Right cardiac atrium (tissue), 5 donors: ENCODE results near the gene SEMA4D. TPM values are rescaled to one million over a fixed set of nuclear protein-coding genes. Genes with fewer than 3 reads are reported as not detected.
A peak's percentile ranks its signal among the peaks of the same experiment; 100 is the strongest.

Experiments used
- ATAC-seq, 2 donors: fragments of 200-7000 bp; cut with Tn5 transposase; one replicate each; pipeline versions ENCODE4 v1.8.0 to v1.9.1; 2020; ENCODE audit warnings: moderate library complexity in 2 of 2, mild to moderate bottlenecking in 1 of 2
- DNase-seq, 3 donors: peaks; one replicate each; pipeline ENCODE4 v3.0.0-alpha.2; 2020
- H3K27ac ChIP-seq: one replicate; pipeline ENCODE4 v1.5.1; 2013; ENCODE audit warnings: mild to moderate bottlenecking, low read length, control low read depth, moderate library complexity
- H3K27me3 ChIP-seq: one replicate; pipeline ENCODE4 v1.6.1; 2013; ENCODE audit not compliant: control insufficient read depth, insufficient read depth
- H3K4me1 ChIP-seq: one replicate; pipeline ENCODE4 v1.6.1; 2013; ENCODE audit warnings: low read length; ENCODE audit not compliant: control insufficient read depth, insufficient read depth
- H3K4me3 ChIP-seq: one replicate; pipeline ENCODE4 v1.5.1; 2013; ENCODE audit warnings: low read length, control low read depth
- H3K9me3 ChIP-seq: one replicate; pipeline ENCODE4 v1.6.1; 2013; ENCODE audit warnings: low read length; ENCODE audit not compliant: control insufficient read depth
- WGBS: extraction: QIAGEN DNeasy Blood & Tissue Kit; methylation state at CpG from one replicate; pipeline ENCODE4 v1.1.7; 2013; 5-methylcytosine and 5-hydroxymethylcytosine counted together
- intact Hi-C, 4 donors: fragments of 100-400 bp; cut with DNase I; formaldehyde crosslinking; loops; one replicate each; pipeline versions ENCODE4 v1.11.0 to v1.14.0; 2022 to 2023
- polyA plus RNA-seq: library from polyadenylated mRNA; stranded (reverse); fragments of 200-250 nt; gene quantifications from one replicate; pipeline ENCODE4 v1.2.3, GENCODE V29; 2013
- total RNA-seq, 4 donors: library from RNA; stranded (reverse); fragmentation: NEBNext Ultra II Directional; extraction: Animal tissue kit (Norgen Biotek cat#: 25700); gene quantifications; one replicate each; pipeline ENCODE4 v1.2.1, GENCODE V29; 2021
- donor health status: healthy with polysubstance abuse.
- donor health status: DM: no; HTN: yes; CAD: no.
- donor health status: DM: no; HTN: no; CAD: no.
- donor health status: DM: no; HTN: yes; CAD: no; lungs with severe emphysema.
- donor health status: DM: yes; HTN: yes; CAD: no.

The SEMA4D gene
- total and polyA plus RNA-seq, 5 donors: 13.0 to 28.3 (median 26.1) TPM

DNA sequence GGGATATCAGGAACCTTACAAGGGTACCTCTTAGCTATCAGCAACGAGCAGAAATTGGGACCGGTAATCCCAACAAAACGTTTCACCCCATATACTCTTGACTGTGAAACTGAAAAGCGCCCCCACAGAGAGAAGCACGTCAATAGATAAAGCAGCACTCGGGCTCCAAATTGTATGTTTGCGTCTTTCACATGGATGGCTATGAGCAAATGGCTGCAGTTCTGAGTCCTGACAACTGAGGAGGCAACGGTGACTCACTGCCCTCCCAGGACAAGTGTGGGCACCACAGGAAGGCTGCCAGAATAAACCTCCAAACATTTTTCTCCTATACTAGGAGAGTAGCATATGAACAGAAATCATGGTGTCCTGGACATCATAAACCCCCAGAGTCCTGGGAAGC, 36.6 kb downstream of the SEMA4D start:
- no peak overlapping the region for H3K4me3 ChIP-seq
- H3K27ac ChIP-seq: no peak overlapping the region
- intact Hi-C loops: no loop called here
- H3K27me3 ChIP-seq: no peaks in the 10 kb centered on the region
- no peaks in the 10 kb centered on the region for H3K4me1 ChIP-seq
- DNase-seq: peak in 2 of 3 donors; percentile 29 to 30
- ATAC-seq: peak in 1 of 2 donors; percentile 52
- no peaks in the 10 kb centered on the region for H3K9me3 ChIP-seq
- WGBS: 52% methylated on average over 8 of the region's 8 CpGs

DNA sequence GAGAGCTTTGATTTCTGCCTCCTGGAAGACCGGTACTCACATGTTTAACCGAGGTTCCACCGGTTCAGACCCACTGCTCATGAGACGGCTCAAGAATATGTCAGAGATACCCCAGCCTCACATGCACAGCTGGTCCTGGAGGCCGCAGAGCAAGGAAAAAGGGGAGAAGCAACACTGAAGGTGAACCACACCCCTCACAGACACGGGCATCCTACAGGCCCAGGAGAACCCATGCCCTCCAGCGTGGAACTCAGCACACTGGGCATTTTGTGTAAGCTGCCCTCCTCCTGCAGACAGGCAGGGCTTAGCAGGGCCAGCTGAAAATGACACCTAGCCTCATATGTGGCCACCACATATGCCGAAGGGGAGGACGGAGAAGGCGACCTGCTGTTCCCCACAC, 37.4 kb downstream of the SEMA4D start:
- DNase-seq (peak in 1 of 3 donors; percentile 19), ATAC-seq (no peak)
- Histone ChIP-seq H3K27ac (no peak overlapping the region), H3K4me1 (no peaks in the 10 kb centered on the region), H3K27me3 (no peaks in the 10 kb centered on the region), H3K4me3 (no peak overlapping the region), H3K9me3 (no peaks in the 10 kb centered on the region)
- WGBS: 94% methylated on average over 10 of the region's 10 CpGs
- intact Hi-C loops: no loop called here

DNA sequence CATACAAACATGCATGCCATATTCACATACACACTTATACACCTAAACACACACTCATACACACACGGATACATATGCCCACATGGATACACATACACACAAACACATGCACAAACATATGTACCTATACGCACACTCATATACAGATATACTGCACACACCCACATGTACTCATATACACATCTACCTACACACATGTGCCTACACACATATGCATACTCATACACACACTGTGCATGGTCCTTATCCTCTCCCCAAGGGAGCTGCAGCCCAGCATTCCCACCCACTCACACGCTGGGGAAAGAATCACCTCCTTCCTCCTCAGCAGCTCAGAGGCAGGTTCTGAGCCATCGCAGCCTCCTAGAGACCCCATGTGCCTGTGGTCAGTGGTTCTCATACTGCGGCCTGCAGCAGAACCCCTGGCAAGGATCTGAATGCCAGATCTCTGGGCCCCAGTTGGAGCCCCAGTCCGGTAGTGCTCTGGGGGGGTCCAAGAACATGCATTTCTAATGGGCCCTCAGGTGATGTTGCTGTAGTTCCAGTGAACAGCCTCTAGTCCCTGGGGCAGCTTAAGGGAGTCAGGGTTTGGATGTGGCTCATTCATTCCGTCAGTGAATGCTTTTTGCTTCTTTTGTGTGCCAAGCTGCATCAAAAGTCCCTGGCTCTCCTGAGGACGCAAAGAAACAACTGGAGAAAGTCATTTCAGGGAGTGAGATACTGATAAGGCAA, 39.0 kb downstream of the SEMA4D start:
- peak in 1 of 3 donors; percentile 9 for DNase-seq
- no peak overlapping the region for H3K27ac ChIP-seq
- H3K4me3 ChIP-seq: no peak overlapping the region
- intact Hi-C loops: no loop called here
- 85% methylated on average over 8 of the region's 8 CpGs for WGBS
- H3K27me3 ChIP-seq: no peaks in the 10 kb centered on the region
- H3K4me1 ChIP-seq: no peaks in the 10 kb centered on the region
- no peaks in the 10 kb centered on the region for H3K9me3 ChIP-seq
- ATAC-seq: no peak

DNA sequence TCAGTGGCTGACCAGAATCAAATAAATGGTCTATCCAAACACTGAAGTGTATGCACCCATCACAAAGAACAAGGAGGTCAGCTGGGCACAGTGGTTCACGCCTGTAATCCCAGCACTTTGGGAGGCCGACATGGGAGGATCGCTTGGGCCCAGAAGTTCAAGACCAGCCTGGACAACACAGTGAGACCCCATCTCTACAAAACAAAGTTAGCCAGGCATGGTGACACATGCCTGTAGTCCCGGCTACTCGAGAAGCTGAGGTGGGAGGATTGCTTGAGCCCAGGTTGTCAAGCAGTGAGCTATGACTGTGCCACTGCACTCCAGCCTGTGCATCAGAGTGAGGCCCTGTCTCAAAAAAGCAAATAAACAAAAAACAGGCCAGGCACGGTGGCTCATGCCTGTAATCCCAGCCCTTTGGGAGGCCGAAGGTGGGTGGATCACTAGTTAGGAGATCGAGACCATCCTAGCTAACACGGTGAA, 40.5 kb downstream of the SEMA4D start:
- no peaks in the 10 kb centered on the region for H3K27me3 ChIP-seq
- H3K9me3 ChIP-seq: no peaks in the 10 kb centered on the region
- DNase-seq (no peak), ATAC-seq (no peak)
- H3K4me1 ChIP-seq: no peaks in the 10 kb centered on the region
- H3K27ac ChIP-seq: no peak overlapping the region
- H3K4me3 ChIP-seq: no peak overlapping the region
- WGBS: 93% methylated on average over 9 of the region's 9 CpGs
- intact Hi-C loops: no loop called here

DNA sequence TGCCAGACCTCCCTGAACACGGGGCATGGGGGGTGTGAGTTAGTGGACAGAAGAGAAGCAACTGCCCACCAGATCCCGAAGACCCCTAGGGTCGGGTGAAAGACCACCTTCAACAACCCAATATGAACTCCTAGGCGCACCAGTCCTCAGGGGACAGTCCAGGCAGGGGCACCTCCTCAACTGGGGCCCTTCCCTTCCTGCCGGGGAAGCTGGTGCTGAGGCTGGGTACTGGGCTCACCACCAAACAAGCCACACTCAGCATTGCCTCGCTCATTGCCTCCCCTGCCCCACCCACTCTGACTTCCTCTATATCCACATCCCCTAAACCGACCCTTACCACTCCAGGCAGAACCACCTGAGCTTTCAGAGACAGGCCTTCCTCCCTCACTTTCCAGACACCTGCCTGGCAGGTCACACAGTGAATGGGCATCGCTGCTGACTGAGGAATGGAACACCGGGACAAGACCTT, 42.5 kb downstream of the SEMA4D start:
- Histone ChIP-seq H3K27me3 (no peaks in the 10 kb centered on the region), H3K4me1 (no peaks in the 10 kb centered on the region), H3K4me3 (no peak overlapping the region), H3K9me3 (no peaks in the 10 kb centered on the region), H3K27ac (no peak overlapping the region)
- ATAC-seq: no peak
- intact Hi-C loops: no loop called here
- 86% methylated on average over 9 of the region's 9 CpGs for WGBS
- no peak for DNase-seq

DNA sequence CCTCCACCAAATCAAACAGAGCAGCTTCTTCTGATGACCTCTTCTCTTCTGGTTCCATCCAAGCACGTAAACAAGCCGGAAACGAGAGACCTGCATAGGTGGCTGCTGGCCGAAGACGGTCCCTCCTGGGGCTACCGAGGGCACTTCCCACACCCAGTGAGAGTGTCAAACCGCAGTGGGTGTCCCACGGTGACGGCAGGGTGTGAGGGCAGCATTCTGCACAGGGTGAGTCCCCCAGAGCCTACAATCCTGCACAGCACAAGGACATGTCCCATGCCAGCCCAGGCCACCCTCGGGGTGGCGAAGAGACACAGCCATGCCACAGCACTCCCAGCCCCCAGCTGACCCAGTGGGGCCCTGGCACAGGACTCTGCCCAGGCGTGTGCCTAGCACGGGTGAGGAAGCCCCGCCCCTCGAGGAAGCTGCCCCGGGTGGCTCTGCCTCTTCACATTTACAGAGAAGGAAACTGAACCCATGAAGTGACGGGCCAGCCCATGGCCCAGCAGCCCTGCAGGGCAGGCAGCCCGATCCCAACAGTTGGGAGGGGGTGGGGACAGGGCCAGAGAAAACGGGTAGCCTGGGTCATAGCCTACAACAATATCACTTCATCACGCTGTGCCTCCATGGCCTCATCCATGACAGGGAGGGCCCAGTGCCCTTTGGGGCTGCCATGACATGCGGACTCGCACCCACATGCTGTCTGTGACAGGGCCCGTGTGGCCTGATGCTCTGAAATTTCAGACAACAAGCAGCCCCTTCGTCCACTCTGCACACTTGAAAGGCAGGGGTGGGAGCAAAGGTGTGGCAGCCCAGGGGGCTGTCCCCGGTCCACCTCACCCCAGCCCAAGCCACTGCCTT, 43.2 kb downstream of the SEMA4D start:
- H3K4me1 ChIP-seq: no peaks in the 10 kb centered on the region
- H3K4me3 ChIP-seq: no peak overlapping the region
- no peaks in the 10 kb centered on the region for H3K9me3 ChIP-seq
- intact Hi-C loops: no loop called here
- ATAC-seq (peak; percentile 14 to 27), DNase-seq (no peak)
- WGBS: 92% methylated on average over 25 of the region's 25 CpGs
- no peaks in the 10 kb centered on the region for H3K27me3 ChIP-seq
- no peak overlapping the region for H3K27ac ChIP-seq

DNA sequence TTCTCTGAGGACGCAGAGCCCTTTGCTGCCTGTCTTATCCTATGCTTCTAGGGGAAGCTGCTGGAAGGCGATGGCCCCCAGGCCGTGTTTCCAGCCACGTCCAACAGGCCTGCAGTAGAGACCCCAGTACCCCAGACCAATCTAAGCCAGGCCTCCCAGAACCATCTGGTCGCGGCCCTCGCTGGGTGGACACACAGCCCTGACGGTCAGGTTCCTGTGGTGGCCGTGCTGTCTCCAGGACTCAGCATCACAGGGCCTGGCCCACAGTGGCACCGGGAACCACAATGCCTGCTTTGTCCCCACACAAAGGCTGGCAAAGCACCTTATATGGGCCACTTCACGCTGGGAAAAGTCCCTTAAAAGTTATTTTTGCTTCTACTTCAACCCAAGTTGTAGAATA, 44.5 kb downstream of the SEMA4D start:
- H3K27ac ChIP-seq: no peak overlapping the region
- no peaks in the 10 kb centered on the region for H3K4me1 ChIP-seq
- H3K4me3 ChIP-seq: no peak overlapping the region
- intact Hi-C loops: no loop called here
- no peaks in the 10 kb centered on the region for H3K27me3 ChIP-seq
- DNase-seq (peak in 1 of 3 donors; percentile 25), ATAC-seq (no peak)
- H3K9me3 ChIP-seq: no peaks in the 10 kb centered on the region
- 86% methylated on average over 11 of the region's 11 CpGs for WGBS

DNA sequence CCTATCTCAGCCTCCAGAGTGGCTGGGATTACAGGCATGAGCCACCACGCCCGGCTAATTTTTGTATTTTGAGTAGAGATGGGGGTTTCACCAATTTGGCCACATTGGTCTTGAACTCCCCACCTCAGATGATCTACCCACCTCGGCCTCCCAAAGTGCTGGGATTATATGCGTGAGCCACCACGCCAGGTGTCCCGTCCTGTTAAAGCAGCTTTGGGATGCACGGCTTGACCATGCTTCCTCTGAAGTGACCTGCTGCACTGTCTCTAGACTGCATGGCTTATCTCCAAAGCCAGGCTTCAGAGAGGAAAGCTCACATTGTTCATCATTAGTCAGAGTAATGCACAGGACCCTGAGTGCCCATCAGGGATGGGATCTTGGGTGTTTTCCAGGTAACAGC, 45.4 kb downstream of the SEMA4D start:
- H3K27ac ChIP-seq: no peak overlapping the region
- no peaks in the 10 kb centered on the region for H3K27me3 ChIP-seq
- ATAC-seq (no peak), DNase-seq (peak in 1 of 3 donors; percentile 13)
- no peak overlapping the region for H3K4me3 ChIP-seq
- no peaks in the 10 kb centered on the region for H3K4me1 ChIP-seq
- no peaks in the 10 kb centered on the region for H3K9me3 ChIP-seq
- 94% methylated on average over 7 of the region's 7 CpGs for WGBS
- intact Hi-C loops: no loop called here

DNA sequence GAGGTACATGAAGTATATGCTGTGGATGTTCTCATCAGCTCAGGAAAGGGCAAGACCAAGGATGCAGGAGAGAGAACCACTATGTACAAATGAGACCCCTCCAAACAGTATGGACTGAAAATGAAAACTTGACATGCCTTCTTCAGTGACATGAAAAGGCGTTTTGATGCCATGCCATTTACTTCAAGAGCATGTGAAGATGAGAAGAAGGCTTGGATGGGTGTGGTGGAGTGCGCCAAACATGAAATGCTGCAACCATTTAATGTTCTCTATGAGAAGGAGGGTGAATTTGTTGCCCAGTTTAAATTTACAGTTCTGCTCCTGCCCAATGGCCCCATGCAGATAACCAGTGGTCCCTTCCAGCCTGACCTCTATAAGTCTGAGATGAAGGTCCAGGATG, 47.7 kb downstream of the SEMA4D start:
- DNase-seq (no peak), ATAC-seq (no peak)
- no peak overlapping the region for H3K27ac ChIP-seq
- no peaks in the 10 kb centered on the region for H3K27me3 ChIP-seq
- H3K9me3 ChIP-seq: no peaks in the 10 kb centered on the region
- intact Hi-C loops: no loop called here
- no peaks in the 10 kb centered on the region for H3K4me1 ChIP-seq
- WGBS: over 99% methylated on average over 2 of the region's 2 CpGs
- H3K4me3 ChIP-seq: no peak overlapping the region

DNA sequence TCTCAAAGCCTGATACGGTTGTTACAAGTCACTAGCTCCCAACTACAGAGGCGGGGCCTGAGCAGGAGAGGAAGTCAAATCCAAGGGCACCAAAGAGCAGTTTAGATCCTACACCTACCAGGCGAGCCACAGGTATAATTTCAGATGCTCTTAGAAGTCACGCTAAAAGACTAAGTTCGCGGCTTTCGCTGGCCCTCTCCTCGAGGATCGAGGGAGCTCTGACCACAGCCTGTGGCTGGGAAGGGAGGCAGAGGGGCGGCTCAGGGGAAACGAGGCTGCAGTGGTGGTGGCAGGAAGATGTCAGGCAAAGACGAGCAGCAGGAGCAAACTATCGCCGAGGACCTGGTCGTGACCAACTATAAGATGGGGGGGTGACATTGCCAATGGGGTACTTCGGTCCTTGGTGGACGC, 48.6 kb downstream of the SEMA4D start:
- ATAC-seq (no peak), DNase-seq (peak in 1 of 3 donors; percentile 31)
- H3K9me3 ChIP-seq: no peaks in the 10 kb centered on the region
- WGBS: 88% methylated on average over 17 of the region's 17 CpGs
- H3K4me3 ChIP-seq: no peak overlapping the region
- H3K27me3 ChIP-seq: no peaks in the 10 kb centered on the region
- H3K27ac ChIP-seq: no peak overlapping the region
- H3K4me1 ChIP-seq: no peaks in the 10 kb centered on the region
- intact Hi-C loops: no loop called here

DNA sequence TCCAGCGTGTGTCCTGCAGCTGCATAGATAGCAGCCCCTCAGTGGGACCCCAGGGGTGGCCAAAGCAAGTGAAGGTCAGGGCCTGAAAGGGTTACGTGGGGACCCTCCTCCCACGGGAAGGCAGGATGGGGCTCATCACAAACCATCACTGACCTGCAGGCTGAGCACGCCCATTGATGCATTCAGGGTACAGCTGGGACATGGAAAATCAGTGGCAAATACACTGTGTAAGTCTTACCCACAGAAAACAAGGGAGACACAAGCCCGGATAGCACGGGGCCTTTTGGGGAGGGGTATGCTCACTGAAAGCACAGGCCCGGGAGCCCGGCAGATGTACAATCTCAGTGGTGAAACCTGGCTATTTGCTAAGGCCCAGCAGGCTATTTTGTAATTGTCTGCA, 49.1 kb downstream of the SEMA4D start:
- Histone ChIP-seq H3K4me3 (no peak overlapping the region), H3K4me1 (no peaks in the 10 kb centered on the region), H3K27ac (no peak overlapping the region), H3K27me3 (no peaks in the 10 kb centered on the region), H3K9me3 (no peaks in the 10 kb centered on the region)
- WGBS: 81% methylated on average over 8 of the region's 8 CpGs
- intact Hi-C loops: no loop called here
- DNase-seq (peak in 1 of 3 donors; percentile 18), ATAC-seq (no peak)
